Measurements from ENCODE around the gene GRAP2. TPM values are rescaled to one million over a fixed set of nuclear protein-coding genes. Genes with fewer than 3 reads are reported as not detected.

The GRAP2 gene
- total RNA-seq, 1 donor, result not detected

DNA sequence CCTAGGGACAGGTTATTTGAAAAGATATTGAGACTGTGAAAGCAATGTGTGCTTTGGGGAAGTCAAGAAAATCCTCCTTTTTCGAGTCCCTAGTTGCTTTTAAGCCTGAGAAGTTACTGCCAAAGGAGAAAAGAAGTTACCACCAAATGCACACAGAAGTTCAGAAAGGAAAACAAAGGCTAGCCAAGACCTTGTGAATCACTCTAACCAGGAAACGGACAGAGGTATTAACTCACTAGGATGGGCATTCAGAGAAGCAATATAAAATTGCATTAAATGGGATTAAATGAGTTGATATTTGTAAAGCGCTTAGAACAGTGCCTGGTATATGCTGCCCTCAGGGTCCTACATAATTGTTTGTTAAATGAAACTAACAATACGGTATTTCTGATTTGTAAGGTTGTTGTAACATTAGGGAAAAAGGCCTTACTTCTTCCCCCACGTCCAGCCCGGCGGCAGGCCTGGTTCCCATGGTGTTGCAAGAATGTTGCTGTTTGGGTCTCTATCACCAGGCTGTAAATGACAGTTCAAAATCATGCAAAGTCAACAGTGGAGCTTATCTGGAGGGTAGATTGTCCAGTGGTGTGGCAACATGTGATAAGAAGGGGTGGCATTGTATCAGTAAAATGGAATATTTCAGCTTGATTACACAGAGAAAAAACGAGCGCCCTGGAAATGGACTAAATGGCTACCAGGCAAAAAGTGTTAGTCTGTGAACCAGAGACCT lies 66.4 kb downstream of the GRAP2 start:
- Histone ChIP-seq H2AFZ (ENCODE audit: low read length) (no peak overlapping the region), H3K9me3 (ENCODE audit: low read depth, low read length) (no peaks in the 10 kb centered on the region), H3K27ac (ENCODE audit: low read depth, low read length) (no peak overlapping the region), H4K20me1 (ENCODE audit: insufficient read depth, low read length) (no peaks in the 10 kb centered on the region), H3K4me1 (ENCODE audit: insufficient read depth, low read length) (peaks cover 12% of the 10 kb centered on the region), H3K4me3 (ENCODE audit: insufficient read depth, low read length) (no peak overlapping the region), H3K27me3 (ENCODE audit: insufficient read depth, low read length) (peaks cover 10% of the 10 kb centered on the region), H3K79me2 (ENCODE audit: insufficient read depth, low read length) (no peaks in the 10 kb centered on the region), H3K4me2 (ENCODE audit: insufficient read depth, low read length) (peak overlapping the region; percentile 44), H3K36me3 (ENCODE audit: insufficient read depth, low read length) (no peaks in the 10 kb centered on the region)
- DNase-seq (ENCODE audit: insufficient read length, low spot score, missing footprints), result peak; percentile 93
- TF ChIP-seq, protein P1, sequence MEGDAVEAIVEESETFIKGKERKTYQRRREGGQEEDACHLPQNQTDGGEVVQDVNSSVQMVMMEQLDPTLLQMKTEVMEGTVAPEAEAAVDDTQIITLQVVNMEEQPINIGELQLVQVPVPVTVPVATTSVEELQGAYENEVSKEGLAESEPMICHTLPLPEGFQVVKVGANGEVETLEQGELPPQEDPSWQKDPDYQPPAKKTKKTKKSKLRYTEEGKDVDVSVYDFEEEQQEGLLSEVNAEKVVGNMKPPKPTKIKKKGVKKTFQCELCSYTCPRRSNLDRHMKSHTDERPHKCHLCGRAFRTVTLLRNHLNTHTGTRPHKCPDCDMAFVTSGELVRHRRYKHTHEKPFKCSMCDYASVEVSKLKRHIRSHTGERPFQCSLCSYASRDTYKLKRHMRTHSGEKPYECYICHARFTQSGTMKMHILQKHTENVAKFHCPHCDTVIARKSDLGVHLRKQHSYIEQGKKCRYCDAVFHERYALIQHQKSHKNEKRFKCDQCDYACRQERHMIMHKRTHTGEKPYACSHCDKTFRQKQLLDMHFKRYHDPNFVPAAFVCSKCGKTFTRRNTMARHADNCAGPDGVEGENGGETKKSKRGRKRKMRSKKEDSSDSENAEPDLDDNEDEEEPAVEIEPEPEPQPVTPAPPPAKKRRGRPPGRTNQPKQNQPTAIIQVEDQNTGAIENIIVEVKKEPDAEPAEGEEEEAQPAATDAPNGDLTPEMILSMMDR (IDR thresholded peaks at IDR 0.05; ENCODE audit: extremely low read depth, low read depth, low read length), result no peak

DNA sequence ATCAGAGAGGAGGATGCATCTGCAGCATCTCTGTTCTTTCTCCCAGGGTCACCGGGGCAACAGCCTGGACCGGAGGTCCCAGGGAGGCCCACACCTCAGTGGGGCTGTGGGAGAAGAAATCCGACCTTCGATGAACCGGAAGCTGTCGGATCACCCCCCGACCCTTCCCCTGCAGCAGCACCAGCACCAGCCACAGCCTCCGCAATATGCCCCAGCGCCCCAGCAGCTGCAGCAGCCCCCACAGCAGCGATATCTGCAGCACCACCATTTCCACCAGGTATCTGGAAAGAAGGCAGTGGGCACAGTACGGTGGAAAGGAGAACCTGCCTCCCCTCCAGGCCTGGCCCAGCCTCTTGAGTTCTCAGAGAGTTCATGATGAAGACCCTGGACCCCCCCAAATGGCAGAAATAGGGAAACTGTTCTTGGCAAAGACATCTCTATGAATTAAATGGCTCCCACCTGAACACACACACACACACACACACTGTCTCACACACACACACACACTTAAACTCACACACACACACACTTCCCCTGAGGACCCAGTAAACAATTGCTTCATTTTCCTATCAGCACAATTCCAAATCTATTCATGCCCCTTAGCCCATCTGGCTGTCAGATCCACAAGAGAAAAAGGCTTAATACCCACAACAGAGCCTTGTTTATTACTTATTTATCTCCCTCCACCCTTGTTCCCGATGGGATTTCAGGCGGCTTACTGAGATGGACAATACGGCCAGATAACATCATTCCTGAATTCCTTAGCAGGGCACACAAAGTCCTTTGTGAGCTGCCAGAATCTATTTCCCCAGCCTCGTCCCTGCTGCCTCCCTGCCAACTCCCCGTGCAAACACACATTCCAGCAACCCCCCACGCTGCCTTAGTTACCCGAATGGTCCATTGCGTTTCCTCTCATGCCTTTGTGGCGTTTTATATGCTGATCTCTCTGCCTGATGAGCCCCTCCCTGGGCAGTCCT lies 67.4 kb downstream of the GRAP2 start:
- no peak overlapping the region for H3K4me2 ChIP-seq (ENCODE audit: insufficient read depth, low read length)
- no peaks in the 10 kb centered on the region for H3K79me2 ChIP-seq (ENCODE audit: insufficient read depth, low read length)
- H3K27me3 ChIP-seq (ENCODE audit: insufficient read depth, low read length), result peaks cover 17% of the 10 kb centered on the region
- no peak for DNase-seq (ENCODE audit: insufficient read length, low spot score, missing footprints)
- H3K4me3 ChIP-seq (ENCODE audit: insufficient read depth, low read length), result no peak overlapping the region
- peaks cover 12% of the 10 kb centered on the region for H3K4me1 ChIP-seq (ENCODE audit: insufficient read depth, low read length)
- no peaks in the 10 kb centered on the region for H3K36me3 ChIP-seq (ENCODE audit: insufficient read depth, low read length)
- H3K9me3 ChIP-seq (ENCODE audit: low read depth, low read length), result no peaks in the 10 kb centered on the region
- no peaks in the 10 kb centered on the region for H4K20me1 ChIP-seq (ENCODE audit: insufficient read depth, low read length)
- H2AFZ ChIP-seq (ENCODE audit: low read length), result no peak overlapping the region
- no peak overlapping the region for H3K27ac ChIP-seq (ENCODE audit: low read depth, low read length)
- TF ChIP-seq, protein P1 (IDR thresholded peaks at IDR 0.05; ENCODE audit: extremely low read depth, low read depth, low read length), result no peak

DNA sequence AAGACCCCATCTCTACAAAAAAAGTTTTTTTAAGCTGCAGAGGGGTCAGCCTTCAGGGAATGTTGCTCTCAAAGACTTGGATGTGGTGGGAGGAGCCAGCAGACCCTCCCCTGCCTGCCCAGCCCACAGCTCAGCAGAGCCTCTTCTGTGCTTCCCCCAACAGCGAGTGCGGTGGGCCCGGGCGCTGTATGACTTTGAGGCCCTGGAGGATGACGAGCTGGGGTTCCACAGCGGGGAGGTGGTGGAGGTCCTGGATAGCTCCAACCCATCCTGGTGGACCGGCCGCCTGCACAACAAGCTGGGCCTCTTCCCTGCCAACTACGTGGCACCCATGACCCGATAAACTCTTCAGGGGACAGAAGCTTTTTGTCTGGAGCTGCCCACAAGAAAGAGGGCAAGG lies 69.9 kb downstream of the GRAP2 start:
- Histone ChIP-seq H3K79me2 (ENCODE audit: insufficient read depth, low read length) (no peaks in the 10 kb centered on the region), H3K9me3 (ENCODE audit: low read depth, low read length) (no peaks in the 10 kb centered on the region), H3K4me2 (ENCODE audit: insufficient read depth, low read length) (no peak overlapping the region), H2AFZ (ENCODE audit: low read length) (no peak overlapping the region), H3K27ac (ENCODE audit: low read depth, low read length) (no peak overlapping the region), H3K27me3 (ENCODE audit: insufficient read depth, low read length) (peaks cover 37% of the 10 kb centered on the region), H3K4me1 (ENCODE audit: insufficient read depth, low read length) (peaks cover 12% of the 10 kb centered on the region), H3K36me3 (ENCODE audit: insufficient read depth, low read length) (no peaks in the 10 kb centered on the region), H4K20me1 (ENCODE audit: insufficient read depth, low read length) (no peaks in the 10 kb centered on the region), H3K4me3 (ENCODE audit: insufficient read depth, low read length) (no peak overlapping the region)
- TF ChIP-seq, protein P1 (IDR thresholded peaks at IDR 0.05; ENCODE audit: extremely low read depth, low read depth, low read length), result no peak
- no peak for DNase-seq (ENCODE audit: insufficient read length, low spot score, missing footprints)

DNA sequence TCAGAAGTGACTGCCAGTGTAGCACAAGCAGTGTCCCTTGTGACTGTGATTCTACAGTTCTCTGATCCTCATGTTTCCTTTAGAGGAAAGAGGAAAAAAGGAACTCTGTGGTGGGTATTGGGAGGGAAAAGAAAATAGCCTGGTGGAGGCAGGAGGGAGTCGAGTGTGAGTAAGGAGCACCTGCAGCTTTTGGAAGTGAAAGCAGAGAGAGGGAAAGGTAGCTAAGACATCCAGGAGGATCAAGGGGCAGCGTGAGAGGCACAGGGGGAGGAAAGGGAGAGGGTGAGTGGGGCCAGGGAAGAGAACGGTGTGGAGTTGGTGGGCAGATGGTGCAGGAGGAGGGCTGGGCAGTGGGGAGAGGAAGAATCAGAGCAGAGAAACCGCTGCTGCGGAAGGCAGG lies 71.8 kb downstream of the GRAP2 start:
- no peak overlapping the region for H3K4me3 ChIP-seq (ENCODE audit: insufficient read depth, low read length)
- H3K36me3 ChIP-seq (ENCODE audit: insufficient read depth, low read length), result no peaks in the 10 kb centered on the region
- DNase-seq (ENCODE audit: insufficient read length, low spot score, missing footprints), result no peak
- no peaks in the 10 kb centered on the region for H3K79me2 ChIP-seq (ENCODE audit: insufficient read depth, low read length)
- TF ChIP-seq, protein P1 (IDR thresholded peaks at IDR 0.05; ENCODE audit: extremely low read depth, low read depth, low read length), result no peak
- H3K9me3 ChIP-seq (ENCODE audit: low read depth, low read length), result no peaks in the 10 kb centered on the region
- no peak overlapping the region for H3K27ac ChIP-seq (ENCODE audit: low read depth, low read length)
- no peaks in the 10 kb centered on the region for H4K20me1 ChIP-seq (ENCODE audit: insufficient read depth, low read length)
- H3K4me1 ChIP-seq (ENCODE audit: insufficient read depth, low read length), result no peaks in the 10 kb centered on the region
- no peak overlapping the region for H2AFZ ChIP-seq (ENCODE audit: low read length)
- no peak overlapping the region for H3K4me2 ChIP-seq (ENCODE audit: insufficient read depth, low read length)
- H3K27me3 ChIP-seq (ENCODE audit: insufficient read depth, low read length), result peaks cover 49% of the 10 kb centered on the region
